Testis (tissue), 3 donors: ENCODE data around the gene KCNQ1. TPM values are rescaled to one million over a fixed set of nuclear protein-coding genes. Genes with fewer than 3 reads are reported as not detected.

Experiments
- DNase-seq: peaks from one replicate; pipeline ENCODE4 v3.0.0-alpha.2; 2019
- H3K27ac ChIP-seq, 2 donors: fragments of 200-600 bp; sonication (generic); one replicate each; pipeline ENCODE4 v1.5.1; 2019
- H3K27me3 ChIP-seq: fragments of 200-600 bp; sonication (generic); one replicate; pipeline ENCODE4 v1.5.1; 2019
- H3K36me3 ChIP-seq: fragments of 200-600 bp; sonication (generic); one replicate; pipeline ENCODE4 v1.5.1; 2017; ENCODE audit warnings: low read depth; ENCODE audit errors: missing control alignments
- H3K4me1 ChIP-seq: fragments of 200-600 bp; sonication (generic); one replicate; pipeline ENCODE4 v1.5.1; 2019
- H3K4me3 ChIP-seq, 2 donors: fragments of 200-600 bp; sonication (generic); one replicate each; pipeline ENCODE4 v1.5.1; 2017 to 2019
- H3K9me3 ChIP-seq: fragments of 200-600 bp; sonication (generic); one replicate; pipeline ENCODE4 v1.5.1; 2017
- POLR2A ChIP-seq: fragments of 450-650 bp; IDR thresholded peaks from one replicate; pipeline ENCODE4 v1.6.1; 2017; ENCODE audit warnings: antibody characterized with exemption, mild to moderate bottlenecking, moderate library complexity
- WGBS, 2 donors: methylation state at CpG; one replicate each; pipeline ENCODE4 v1.1.5; 2018; 5-methylcytosine and 5-hydroxymethylcytosine counted together
- intact Hi-C: fragments of 100-400 bp; cut with DNase I; formaldehyde crosslinking; loops from one replicate; pipeline ENCODE4 v1.15.1; 2023; ENCODE audit warnings: low total_unique reads
- polyA plus RNA-seq: library from polyadenylated mRNA; stranded (reverse); fragments of 350-450 nt; fragmentation: Illumina TruSeq; extraction: RNeasy Lipid Tissue Mini Kit (QIAGEN cat#74804); gene quantifications from one replicate; pipeline ENCODE4 v1.2.3, GENCODE V29; 2014; ENCODE audit warnings: low read depth, low replicate concordance; ENCODE audit not compliant: insufficient read depth
- total RNA-seq, 2 donors: library from RNA; depleted of rRNA; stranded (reverse); fragments of >200 nt; gene quantifications; one replicate each; pipeline ENCODE4 v1.2.3, GENCODE V29; 2016
- TF ChIP-seq, protein P1 (sequence below), 3 experiments: fragments of 450-650 bp in 2 of 3; fragments of 200-600 bp in 1 of 3; sonication (generic) in 1 of 3; IDR thresholded peaks; one replicate each; pipeline ENCODE4 v1.5.1; 2016 to 2019; ENCODE audit warnings: antibody characterized with exemption in 3 of 3, mild to moderate bottlenecking in 2 of 3, moderate library complexity in 1 of 3

The KCNQ1 gene
- total and polyA plus RNA-seq, 3 donors from 2014 or later, result 6.0 to 24.2 (median 12.8) TPM

DNA sequence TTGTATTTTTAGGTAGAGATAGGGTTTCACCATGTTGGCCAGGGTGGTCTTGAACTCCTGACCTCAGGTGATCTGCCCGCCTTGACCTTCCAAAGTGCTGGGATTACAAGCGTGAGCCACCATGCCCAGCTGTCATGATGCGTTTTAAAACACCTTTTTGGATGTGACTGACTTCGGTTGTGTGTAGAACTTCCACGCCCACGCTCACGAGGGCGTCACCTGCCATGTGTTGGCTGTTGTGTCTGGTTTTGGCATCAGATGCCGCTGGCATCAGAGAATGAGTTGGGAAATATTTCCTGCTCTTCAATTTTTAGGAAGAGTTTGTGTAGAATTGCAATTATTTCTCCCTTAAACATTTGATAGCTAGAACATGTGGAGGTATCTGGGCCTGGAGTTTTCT, 109.1 kb downstream of the KCNQ1 start:
- Histone ChIP-seq H3K4me3 (no peak overlapping the region), H3K27me3 (no peaks in the 10 kb centered on the region), H3K9me3 (no peaks in the 10 kb centered on the region), H3K36me3 (no peaks in the 10 kb centered on the region), H3K27ac (no peak overlapping the region), H3K4me1 (no peaks in the 10 kb centered on the region)
- no peak for TF ChIP-seq POLR2A
- TF ChIP-seq, protein P1, sequence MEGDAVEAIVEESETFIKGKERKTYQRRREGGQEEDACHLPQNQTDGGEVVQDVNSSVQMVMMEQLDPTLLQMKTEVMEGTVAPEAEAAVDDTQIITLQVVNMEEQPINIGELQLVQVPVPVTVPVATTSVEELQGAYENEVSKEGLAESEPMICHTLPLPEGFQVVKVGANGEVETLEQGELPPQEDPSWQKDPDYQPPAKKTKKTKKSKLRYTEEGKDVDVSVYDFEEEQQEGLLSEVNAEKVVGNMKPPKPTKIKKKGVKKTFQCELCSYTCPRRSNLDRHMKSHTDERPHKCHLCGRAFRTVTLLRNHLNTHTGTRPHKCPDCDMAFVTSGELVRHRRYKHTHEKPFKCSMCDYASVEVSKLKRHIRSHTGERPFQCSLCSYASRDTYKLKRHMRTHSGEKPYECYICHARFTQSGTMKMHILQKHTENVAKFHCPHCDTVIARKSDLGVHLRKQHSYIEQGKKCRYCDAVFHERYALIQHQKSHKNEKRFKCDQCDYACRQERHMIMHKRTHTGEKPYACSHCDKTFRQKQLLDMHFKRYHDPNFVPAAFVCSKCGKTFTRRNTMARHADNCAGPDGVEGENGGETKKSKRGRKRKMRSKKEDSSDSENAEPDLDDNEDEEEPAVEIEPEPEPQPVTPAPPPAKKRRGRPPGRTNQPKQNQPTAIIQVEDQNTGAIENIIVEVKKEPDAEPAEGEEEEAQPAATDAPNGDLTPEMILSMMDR (IDR thresholded peaks at IDR 0.05), result no peak
- WGBS, 2 donors, result 95 to 99% methylated on average over 9 of the region's 9 CpGs
- intact Hi-C loops, result no loop called here
- DNase-seq, result no peak

DNA sequence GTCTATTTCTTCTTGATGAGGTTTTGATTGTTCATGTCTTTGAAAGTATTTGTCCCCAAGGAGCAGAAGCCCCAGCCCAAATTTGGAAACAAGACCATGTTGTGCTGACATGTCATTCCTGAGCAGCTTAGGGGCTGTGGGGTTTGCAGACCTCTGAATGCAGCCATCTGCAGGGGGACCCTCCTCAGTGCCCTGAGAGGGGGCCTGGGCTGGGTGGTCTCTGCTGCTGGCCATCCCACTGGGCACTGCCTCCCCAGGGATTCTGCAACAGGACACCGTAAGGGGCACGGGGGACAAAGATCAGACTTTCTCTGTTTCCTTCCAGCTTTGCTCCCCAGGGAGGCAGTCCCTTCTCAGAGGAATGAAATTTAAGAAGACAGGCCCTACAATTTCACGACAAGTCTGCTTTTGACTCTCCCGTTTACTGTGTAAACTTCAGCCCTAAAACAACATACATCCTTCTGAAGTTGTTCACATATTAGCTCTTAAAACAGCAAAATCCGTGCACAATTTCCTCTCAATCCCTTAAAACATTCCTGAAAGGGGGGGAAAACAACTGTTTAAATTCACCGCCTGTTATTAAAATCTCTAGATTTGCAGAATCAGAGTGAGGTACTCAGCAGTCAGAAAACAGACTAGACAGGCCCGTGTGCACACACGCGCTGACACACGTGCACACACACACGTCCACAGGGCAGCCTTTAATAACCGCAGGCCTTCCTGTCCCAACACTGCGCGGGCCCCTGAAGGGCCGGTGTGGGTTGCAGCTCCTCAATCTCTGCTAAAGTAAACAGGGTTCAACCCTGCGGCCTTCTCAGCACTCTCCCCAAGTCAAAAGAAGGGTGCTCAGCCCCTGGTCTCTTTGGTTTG, 109.8 kb downstream of the KCNQ1 start:
- Histone ChIP-seq H3K4me1 (no peaks in the 10 kb centered on the region), H3K36me3 (no peaks in the 10 kb centered on the region), H3K9me3 (no peaks in the 10 kb centered on the region), H3K27ac (no peak overlapping the region), H3K4me3 (no peak overlapping the region), H3K27me3 (no peaks in the 10 kb centered on the region)
- DNase-seq, result no peak
- 89 to 94% methylated on average over 10 to 16 of the region's 16 CpGs for WGBS, 2 donors
- intact Hi-C loops, result no loop called here
- TF ChIP-seq, protein P1 (IDR thresholded peaks at IDR 0.05), result no peak
- no peak for TF ChIP-seq POLR2A

GRCh38 chr11:2555336-2555735, 110.5 kb downstream of the KCNQ1 start:
- Histone ChIP-seq H3K27me3 (no peaks in the 10 kb centered on the region), H3K36me3 (no peaks in the 10 kb centered on the region), H3K4me1 (no peaks in the 10 kb centered on the region), H3K9me3 (no peaks in the 10 kb centered on the region), H3K4me3 (no peak overlapping the region), H3K27ac (no peak overlapping the region)
- no peak for DNase-seq
- 88 to 90% methylated on average over 10 to 11 of the region's 11 CpGs for WGBS, 2 donors
- intact Hi-C loops, result no loop called here
- TF ChIP-seq, protein P1 (IDR thresholded peaks at IDR 0.05), result no peak
- TF ChIP-seq POLR2A, result no peak

DNA sequence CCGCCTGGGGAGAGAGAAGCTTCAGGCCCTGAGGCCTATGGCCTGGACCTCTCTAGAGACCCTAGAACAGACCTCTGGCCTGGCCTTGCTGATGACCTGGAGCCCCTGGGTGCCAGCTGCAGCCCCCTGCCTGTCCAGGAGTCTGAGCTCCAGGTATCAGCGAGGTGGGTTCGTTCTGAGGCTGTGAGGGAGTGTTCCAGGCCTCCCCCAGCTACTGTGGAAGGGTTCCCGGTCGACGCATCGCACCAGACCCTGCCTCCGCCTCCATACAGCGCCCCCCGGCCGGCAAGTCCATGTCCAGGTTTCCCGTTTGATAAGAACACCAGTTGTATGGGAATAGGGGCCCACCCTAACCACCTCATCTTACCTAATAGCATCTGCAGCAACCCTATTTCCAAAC, 111.1 kb downstream of the KCNQ1 start:
- WGBS, 2 donors, result 83 to 100% methylated on average over 1 to 11 of the region's 12 CpGs
- Histone ChIP-seq H3K27ac (no peak overlapping the region), H3K4me1 (no peaks in the 10 kb centered on the region), H3K27me3 (no peaks in the 10 kb centered on the region), H3K4me3 (no peak overlapping the region), H3K9me3 (no peaks in the 10 kb centered on the region), H3K36me3 (no peaks in the 10 kb centered on the region)
- TF ChIP-seq POLR2A, result no peak
- no peak for DNase-seq
- intact Hi-C loops, result no loop called here

DNA sequence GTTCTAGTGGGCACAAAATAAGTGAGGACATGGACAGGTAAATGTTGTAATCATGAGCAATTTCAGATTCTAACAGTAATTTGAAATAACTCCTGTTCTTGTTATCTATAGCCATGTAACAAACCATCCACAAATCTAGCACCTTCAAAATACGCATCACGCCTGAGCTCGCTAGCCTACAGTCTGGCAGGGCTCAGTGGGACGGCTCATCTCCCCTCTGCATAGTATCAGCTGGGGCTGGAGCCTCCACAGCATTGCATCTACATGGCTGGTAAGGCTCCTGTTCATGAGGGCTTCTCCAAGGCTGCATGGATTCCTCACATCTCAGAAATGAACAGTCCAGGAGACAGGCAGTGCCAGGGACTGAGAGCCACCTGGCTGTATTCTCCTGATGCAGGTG, 112.6 kb downstream of the KCNQ1 start:
- no peak for TF ChIP-seq POLR2A
- TF ChIP-seq, protein P1 (IDR thresholded peaks at IDR 0.05), result no peak
- intact Hi-C loops, result no loop called here
- no peak for DNase-seq
- peaks cover 6% of the 10 kb centered on the region for H3K4me1 ChIP-seq
- no peak overlapping the region for H3K27ac ChIP-seq
- 97 to 100% methylated on average over 4 of the region's 4 CpGs for WGBS, 2 donors
- H3K36me3 ChIP-seq, result no peaks in the 10 kb centered on the region
- no peaks in the 10 kb centered on the region for H3K27me3 ChIP-seq
- no peak overlapping the region for H3K4me3 ChIP-seq
- no peaks in the 10 kb centered on the region for H3K9me3 ChIP-seq
